Upper lobe of left lung (tissue), 6 donors: Measurements from ENCODE around the gene MYH16. TPM values are rescaled to one million over a fixed set of nuclear protein-coding genes. Genes with fewer than 3 reads are reported as not detected.

Experiments used
- ATAC-seq, 2 donors: fragments of 200-7000 bp; cut with Tn5 transposase; one replicate each; pipeline ENCODE4 v1.9.1; 2022; ENCODE audit warnings: mild to moderate bottlenecking in 2 of 2, moderate library complexity in 2 of 2; ENCODE audit not compliant: low FRiP score in 2 of 2
- DNase-seq, 2 donors: peaks; one replicate each; pipeline ENCODE4 v3.0.0-alpha.2; 2019 to 2020
- H3K27ac ChIP-seq, 4 donors: fragments of 200-600 bp; sonication (generic); one replicate each; pipeline ENCODE4 v1.5.1; 2016 to 2019
- H3K27me3 ChIP-seq, 4 donors: fragments of 200-600 bp; sonication (generic); one replicate each; pipeline ENCODE4 v1.5.1; 2017 to 2019
- H3K36me3 ChIP-seq, 4 donors: fragments of 200-600 bp; sonication (generic); one replicate each; pipeline ENCODE4 v1.5.1; 2016 to 2019
- H3K4me1 ChIP-seq, 4 donors: fragments of 200-600 bp; sonication (generic); one replicate each; pipeline ENCODE4 v1.5.1; 2018 to 2019
- H3K4me3 ChIP-seq, 4 donors: fragments of 200-600 bp; sonication (generic); one replicate each; pipeline ENCODE4 v1.5.1; 2017 to 2019; ENCODE audit warnings: mild to moderate bottlenecking in 2 of 4, moderate library complexity in 1 of 4
- H3K9me3 ChIP-seq, 4 donors: fragments of 200-600 bp; sonication (generic); one replicate each; pipeline ENCODE4 v1.5.1; 2018 to 2019
- EP300 ChIP-seq, 4 donors: sonication (generic); formaldehyde crosslinking; IDR thresholded peaks; one replicate each; pipeline ENCODE4 v1.5.1; 2017; ENCODE audit warnings: antibody characterized with exemption in 4 of 4, control low read depth in 2 of 4
- POLR2A ChIP-seq, 4 donors: fragments of 450-650 bp; IDR thresholded peaks; one replicate each; pipeline ENCODE4 v1.5.1; 2016 to 2017; ENCODE audit warnings: antibody characterized with exemption in 4 of 4, mild to moderate bottlenecking in 2 of 4
- POLR2AphosphoS5 ChIP-seq, 2 donors: sonication (generic); formaldehyde crosslinking; IDR thresholded peaks; one replicate each; pipeline ENCODE4 v1.5.1; 2017; ENCODE audit warnings: antibody characterized with exemption in 2 of 2
- WGBS, 2 donors: methylation state at CpG; one replicate each; pipeline ENCODE4 v1.1.5; 2017 to 2018; 5-methylcytosine and 5-hydroxymethylcytosine counted together
- total RNA-seq, 6 donors: library from RNA; depleted of rRNA in 4 of 6; stranded (reverse); fragments of >200 nt in 4 of 6; gene quantifications; one replicate each; pipeline versions ENCODE4 v1.1.0 to v1.2.1, GENCODE V29; 2016 to 2021
- TF ChIP-seq, protein P1 (sequence below), 6 experiments: fragments of 450-650 bp in 4 of 6; fragments of 200-600 bp in 2 of 6; sonication (generic) in 2 of 6; IDR thresholded peaks; one replicate each; pipeline ENCODE4 v1.5.1; 2016 to 2019; ENCODE audit warnings: antibody characterized with exemption in 6 of 6
- donor health status: DM: no; HTN: no; CAD: no; lungs with moderate emphysema.
- donor health status: DM: no; HTN: yes; CAD: no; lungs with severe emphysema.

The MYH16 gene
- total RNA-seq, 6 donors from 2014 or later: 0.17 TPM; not detected in 5

GRCh38 chr7:99252166-99252895, 20.3 kb upstream of the MYH16 start:
- H3K27ac ChIP-seq: no peak overlapping the region
- DNase-seq (no peak), ATAC-seq (no peak)
- no peaks in the 10 kb centered on the region for H3K27me3 ChIP-seq
- H3K4me3 ChIP-seq: no peak overlapping the region
- TF ChIP-seq POLR2A (IDR thresholded peaks at IDR 0.05) (no peak), EP300 (IDR thresholded peaks at IDR 0.05) (no peak), POLR2AphosphoS5 (IDR thresholded peaks at IDR 0.05) (no peak)
- TF ChIP-seq, protein P1, sequence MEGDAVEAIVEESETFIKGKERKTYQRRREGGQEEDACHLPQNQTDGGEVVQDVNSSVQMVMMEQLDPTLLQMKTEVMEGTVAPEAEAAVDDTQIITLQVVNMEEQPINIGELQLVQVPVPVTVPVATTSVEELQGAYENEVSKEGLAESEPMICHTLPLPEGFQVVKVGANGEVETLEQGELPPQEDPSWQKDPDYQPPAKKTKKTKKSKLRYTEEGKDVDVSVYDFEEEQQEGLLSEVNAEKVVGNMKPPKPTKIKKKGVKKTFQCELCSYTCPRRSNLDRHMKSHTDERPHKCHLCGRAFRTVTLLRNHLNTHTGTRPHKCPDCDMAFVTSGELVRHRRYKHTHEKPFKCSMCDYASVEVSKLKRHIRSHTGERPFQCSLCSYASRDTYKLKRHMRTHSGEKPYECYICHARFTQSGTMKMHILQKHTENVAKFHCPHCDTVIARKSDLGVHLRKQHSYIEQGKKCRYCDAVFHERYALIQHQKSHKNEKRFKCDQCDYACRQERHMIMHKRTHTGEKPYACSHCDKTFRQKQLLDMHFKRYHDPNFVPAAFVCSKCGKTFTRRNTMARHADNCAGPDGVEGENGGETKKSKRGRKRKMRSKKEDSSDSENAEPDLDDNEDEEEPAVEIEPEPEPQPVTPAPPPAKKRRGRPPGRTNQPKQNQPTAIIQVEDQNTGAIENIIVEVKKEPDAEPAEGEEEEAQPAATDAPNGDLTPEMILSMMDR (IDR thresholded peaks at IDR 0.05): no peak
- WGBS, 2 donors: 58 to 73% methylated on average over 17 to 18 of the region's 18 CpGs
- no peaks in the 10 kb centered on the region for H3K4me1 ChIP-seq
- H3K9me3 ChIP-seq: no peaks in the 10 kb centered on the region
- H3K36me3 ChIP-seq: no peaks in the 10 kb centered on the region

DNA sequence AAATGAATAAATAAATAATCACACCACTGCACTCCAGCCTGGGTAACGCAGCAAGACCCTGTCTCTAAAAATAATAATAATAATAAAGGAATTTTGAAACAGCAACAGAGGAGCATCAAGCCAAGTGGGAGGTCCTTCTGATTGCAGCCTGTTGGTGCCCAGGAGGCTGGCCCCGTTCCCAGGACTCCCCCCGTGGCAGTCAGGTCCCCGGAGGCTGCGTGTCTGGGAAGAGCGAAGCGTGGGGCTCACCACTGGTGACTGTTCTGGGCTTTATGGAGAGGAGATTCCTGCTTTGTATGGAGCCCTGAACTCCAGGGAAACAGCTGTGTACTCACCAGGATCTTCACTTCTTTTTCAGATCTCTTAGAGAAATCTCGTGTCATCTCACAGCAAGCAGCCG, 19.3 kb upstream of the MYH16 start:
- Histone ChIP-seq H3K27me3 (no peaks in the 10 kb centered on the region), H3K4me3 (no peak overlapping the region), H3K27ac (no peak overlapping the region), H3K9me3 (no peaks in the 10 kb centered on the region), H3K36me3 (no peaks in the 10 kb centered on the region), H3K4me1 (no peaks in the 10 kb centered on the region)
- no peak for DNase-seq
- ATAC-seq: no peak
- TF ChIP-seq POLR2AphosphoS5 (IDR thresholded peaks at IDR 0.05): no peak
- no peak for TF ChIP-seq POLR2A (IDR thresholded peaks at IDR 0.05)
- TF ChIP-seq, protein P1 (IDR thresholded peaks at IDR 0.05): no peak
- TF ChIP-seq EP300 (IDR thresholded peaks at IDR 0.05): no peak
- WGBS, 2 donors: 60 to 67% methylated on average over 9 of the region's 9 CpGs

- Histone ChIP-seq H3K27ac (no peak overlapping the region), H3K4me1 (no peaks in the 10 kb centered on the region), H3K9me3 (no peaks in the 10 kb centered on the region), H3K36me3 (no peaks in the 10 kb centered on the region), H3K4me3 (no peak overlapping the region), H3K27me3 (no peaks in the 10 kb centered on the region)
- ATAC-seq: no peak
- 67 to 100% methylated on average over 1 to 2 of the region's 2 CpGs for WGBS, 2 donors
- DNase-seq: no peak
- TF ChIP-seq EP300 (IDR thresholded peaks at IDR 0.05) (no peak), POLR2AphosphoS5 (IDR thresholded peaks at IDR 0.05) (no peak), POLR2A (IDR thresholded peaks at IDR 0.05) (no peak)
- TF ChIP-seq, protein P1 (IDR thresholded peaks at IDR 0.05): no peak
Measured at GRCh38 chr7:99254390-99254789, 18.2 kb upstream of the MYH16 start.

- H3K9me3 ChIP-seq: no peaks in the 10 kb centered on the region
- no peak overlapping the region for H3K4me3 ChIP-seq
- TF ChIP-seq, protein P1 (IDR thresholded peaks at IDR 0.05): no peak
- no peak for TF ChIP-seq POLR2A (IDR thresholded peaks at IDR 0.05)
- no peak for TF ChIP-seq EP300 (IDR thresholded peaks at IDR 0.05)
- TF ChIP-seq POLR2AphosphoS5 (IDR thresholded peaks at IDR 0.05): no peak
- H3K27me3 ChIP-seq: no peaks in the 10 kb centered on the region
- H3K27ac ChIP-seq: no peak overlapping the region
- DNase-seq: no peak
- no peaks in the 10 kb centered on the region for H3K36me3 ChIP-seq
- 43 to 62% methylated on average over 3 to 4 of the region's 4 CpGs for WGBS, 2 donors
- H3K4me1 ChIP-seq: no peaks in the 10 kb centered on the region
- ATAC-seq: no peak
Measured at GRCh38 chr7:99255463-99255862, 17.2 kb upstream of the MYH16 start.

GRCh38 chr7:99257065-99257464, 15.6 kb upstream of the MYH16 start:
- no peak for TF ChIP-seq EP300 (IDR thresholded peaks at IDR 0.05)
- TF ChIP-seq POLR2AphosphoS5 (IDR thresholded peaks at IDR 0.05): no peak
- TF ChIP-seq, protein P1 (IDR thresholded peaks at IDR 0.05): no peak
- TF ChIP-seq POLR2A (IDR thresholded peaks at IDR 0.05): no peak
- Histone ChIP-seq H3K4me1 (no peaks in the 10 kb centered on the region), H3K4me3 (no peak overlapping the region), H3K27me3 (no peaks in the 10 kb centered on the region), H3K27ac (no peak overlapping the region), H3K36me3 (no peaks in the 10 kb centered on the region), H3K9me3 (no peaks in the 10 kb centered on the region)
- DNase-seq: peak in 1 of 2 donors; percentile 45
- ATAC-seq: no peak
- 90 to 94% methylated on average over 10 of the region's 10 CpGs for WGBS, 2 donors
